ENCODE results near the gene DDX28. TPM values are rescaled to one million over a fixed set of nuclear protein-coding genes. Genes with fewer than 3 reads are reported as not detected.

DDX28 gene
- total and polyA plus RNA-seq, 9 of the 15 experiments (the other 6 are each of a cell fraction or from before 2014, with no cell fraction given): 2.8 to 24.5 (median 15.9) TPM

Small RNA genes lying within 50 kb of the gene (small RNA-seq; reads per million reads assigned to genes)
- not detected for gene RNU6-359P

Other genes with a start within 250 kb of the DDX28 start
Only the 7 nearest of the 20 such genes appear.
- gene LCAT, start 79.1 kb downstream of the DDX28 start, total RNA-seq (2014; rRNA removed): 6.8 and 9.0 TPM in 2 replicates
- gene LCAT, start 79.1 kb downstream of the DDX28 start, total RNA-seq (2014; rRNA removed; fragmentation: Illumina TruSeq; extraction: Trizol): 3.0 and 3.2 TPM in 2 replicates
- gene LCAT, start 79.1 kb downstream of the DDX28 start, total RNA-seq (2015; rRNA removed; fragmentation: Illumina TruSeq; extraction: Trizol): 4.1 and 4.5 TPM in 2 replicates
- 14.2 and 21.0 TPM in 2 replicates for gene LCAT, start 79.1 kb downstream of the DDX28 start, total RNA-seq (2021)
- 6.7 and 14.9 TPM in 2 replicates for gene LCAT, start 79.1 kb downstream of the DDX28 start, polyA plus RNA-seq (2011; rRNA removed)
- 5.0 and 5.6 TPM in 2 replicates for gene LCAT, start 79.1 kb downstream of the DDX28 start, polyA plus RNA-seq (2014; fragmentation: Illumina TruSeq; extraction: Trizol)
- gene LCAT, start 79.1 kb downstream of the DDX28 start, polyA plus RNA-seq (2014; fragmentation: Nextera tagmentation; extraction: Ambion mirVana): under 1 TPM; 0.46 to 0.94 TPM
- 7.6 and 14.9 TPM in 2 replicates for gene LCAT, start 79.1 kb downstream of the DDX28 start, polyA plus RNA-seq (2014; rRNA removed)
- 15.0 and 16.9 TPM in 2 replicates for gene SLC12A4, start 54.6 kb downstream of the DDX28 start, total RNA-seq (2014; rRNA removed)
- 9.9 and 10.0 TPM in 2 replicates for gene SLC12A4, start 54.6 kb downstream of the DDX28 start, total RNA-seq (2014; rRNA removed; fragmentation: Illumina TruSeq; extraction: Trizol)
- gene SLC12A4, start 54.6 kb downstream of the DDX28 start, total RNA-seq (2015; rRNA removed; fragmentation: Illumina TruSeq; extraction: Trizol): 10.4 and 11.6 TPM in 2 replicates
- gene SLC12A4, start 54.6 kb downstream of the DDX28 start, total RNA-seq (2021): 32.8 and 43.5 TPM in 2 replicates
- 22.9 and 48.4 TPM in 2 replicates for gene SLC12A4, start 54.6 kb downstream of the DDX28 start, polyA plus RNA-seq (2011; rRNA removed)
- gene SLC12A4, start 54.6 kb downstream of the DDX28 start, polyA plus RNA-seq (2014; fragmentation: Illumina TruSeq; extraction: Trizol): 24.1 and 30.0 TPM in 2 replicates
- gene SLC12A4, start 54.6 kb downstream of the DDX28 start, polyA plus RNA-seq (2014; fragmentation: Nextera tagmentation; extraction: Ambion mirVana): 1 to 10 TPM in 1 of 2 experiments, under 1 TPM in 1; 0.75 to 1.8 TPM
- gene SLC12A4, start 54.6 kb downstream of the DDX28 start, polyA plus RNA-seq (2014; rRNA removed): 25.1 and 32.7 TPM in 2 replicates
- not detected in 2 replicates for gene DPEP3, start 42.7 kb downstream of the DDX28 start, total RNA-seq (2014; rRNA removed)
- gene DPEP3, start 42.7 kb downstream of the DDX28 start, total RNA-seq (2014; rRNA removed; fragmentation: Illumina TruSeq; extraction: Trizol): not detected in 2 replicates
- gene DPEP3, start 42.7 kb downstream of the DDX28 start, total RNA-seq (2015; rRNA removed; fragmentation: Illumina TruSeq; extraction: Trizol): not detected in 2 replicates
- gene DPEP3, start 42.7 kb downstream of the DDX28 start, total RNA-seq (2021): not detected in 2 replicates
- gene DPEP3, start 42.7 kb downstream of the DDX28 start, polyA plus RNA-seq (2011; rRNA removed): not detected in 2 replicates
- not detected in 2 replicates for gene DPEP3, start 42.7 kb downstream of the DDX28 start, polyA plus RNA-seq (2014; fragmentation: Illumina TruSeq; extraction: Trizol)
- gene DPEP3, start 42.7 kb downstream of the DDX28 start, polyA plus RNA-seq (2014; fragmentation: Nextera tagmentation; extraction: Ambion mirVana): not detected
- not detected in 2 replicates for gene DPEP3, start 42.7 kb downstream of the DDX28 start, polyA plus RNA-seq (2014; rRNA removed)
- gene DPEP2, start 23.7 kb downstream of the DDX28 start, total RNA-seq (2014; rRNA removed): 0.14 and 1.3 TPM in 2 replicates
- 0.18 and 0.35 TPM in 2 replicates for gene DPEP2, start 23.7 kb downstream of the DDX28 start, total RNA-seq (2014; rRNA removed; fragmentation: Illumina TruSeq; extraction: Trizol)
- gene DPEP2, start 23.7 kb downstream of the DDX28 start, total RNA-seq (2015; rRNA removed; fragmentation: Illumina TruSeq; extraction: Trizol): 0.49 and 0.76 TPM in 2 replicates
- 0.85 and 1.2 TPM in 2 replicates for gene DPEP2, start 23.7 kb downstream of the DDX28 start, total RNA-seq (2021)
- 0.81 and 1.6 TPM in 2 replicates for gene DPEP2, start 23.7 kb downstream of the DDX28 start, polyA plus RNA-seq (2011; rRNA removed)
- 0.70 and 1.00 TPM in 2 replicates for gene DPEP2, start 23.7 kb downstream of the DDX28 start, polyA plus RNA-seq (2014; fragmentation: Illumina TruSeq; extraction: Trizol)
- gene DPEP2, start 23.7 kb downstream of the DDX28 start, polyA plus RNA-seq (2014; fragmentation: Nextera tagmentation; extraction: Ambion mirVana): under 1 TPM; 0.24 to 0.38 TPM
- gene DPEP2, start 23.7 kb downstream of the DDX28 start, polyA plus RNA-seq (2014; rRNA removed): 0.36 and 0.81 TPM in 2 replicates
- gene DPEP2NB, start 7.3 kb downstream of the DDX28 start, total RNA-seq (2014; rRNA removed): not detected in 2 replicates
- gene DPEP2NB, start 7.3 kb downstream of the DDX28 start, total RNA-seq (2014; rRNA removed; fragmentation: Illumina TruSeq; extraction: Trizol): not detected in 2 replicates
- gene DPEP2NB, start 7.3 kb downstream of the DDX28 start, total RNA-seq (2015; rRNA removed; fragmentation: Illumina TruSeq; extraction: Trizol): not detected in 2 replicates
- gene DPEP2NB, start 7.3 kb downstream of the DDX28 start, total RNA-seq (2021): not detected in 2 replicates
- gene DPEP2NB, start 7.3 kb downstream of the DDX28 start, polyA plus RNA-seq (2011; rRNA removed): not detected in 2 replicates
- not detected in 2 replicates for gene DPEP2NB, start 7.3 kb downstream of the DDX28 start, polyA plus RNA-seq (2014; fragmentation: Illumina TruSeq; extraction: Trizol)
- gene DPEP2NB, start 7.3 kb downstream of the DDX28 start, polyA plus RNA-seq (2014; fragmentation: Nextera tagmentation; extraction: Ambion mirVana): not detected
- gene DPEP2NB, start 7.3 kb downstream of the DDX28 start, polyA plus RNA-seq (2014; rRNA removed): not detected in 2 replicates
- 22.3 and 22.5 TPM in 2 replicates for gene DUS2, start 52 bp upstream of the DDX28 start, total RNA-seq (2014; rRNA removed)
- gene DUS2, start 52 bp upstream of the DDX28 start, total RNA-seq (2014; rRNA removed; fragmentation: Illumina TruSeq; extraction: Trizol): 17.8 and 20.9 TPM in 2 replicates
- 21.5 and 22.5 TPM in 2 replicates for gene DUS2, start 52 bp upstream of the DDX28 start, total RNA-seq (2015; rRNA removed; fragmentation: Illumina TruSeq; extraction: Trizol)
- 21.7 and 25.6 TPM in 2 replicates for gene DUS2, start 52 bp upstream of the DDX28 start, total RNA-seq (2021)
- gene DUS2, start 52 bp upstream of the DDX28 start, polyA plus RNA-seq (2011; rRNA removed): 13.0 and 16.3 TPM in 2 replicates
- 19.4 and 20.6 TPM in 2 replicates for gene DUS2, start 52 bp upstream of the DDX28 start, polyA plus RNA-seq (2014; fragmentation: Illumina TruSeq; extraction: Trizol)
- 1 to 10 TPM; 5.8 to 9.3 TPM for gene DUS2, start 52 bp upstream of the DDX28 start, polyA plus RNA-seq (2014; fragmentation: Nextera tagmentation; extraction: Ambion mirVana)
- gene DUS2, start 52 bp upstream of the DDX28 start, polyA plus RNA-seq (2014; rRNA removed): 13.3 and 15.1 TPM in 2 replicates
- 58.1 and 61.4 TPM in 2 replicates for gene NFATC3, start 62.1 kb upstream of the DDX28 start, total RNA-seq (2014; rRNA removed)
- gene NFATC3, start 62.1 kb upstream of the DDX28 start, total RNA-seq (2014; rRNA removed; fragmentation: Illumina TruSeq; extraction: Trizol): 56.9 and 65.9 TPM in 2 replicates
- gene NFATC3, start 62.1 kb upstream of the DDX28 start, total RNA-seq (2015; rRNA removed; fragmentation: Illumina TruSeq; extraction: Trizol): 56.8 and 59.4 TPM in 2 replicates
- gene NFATC3, start 62.1 kb upstream of the DDX28 start, total RNA-seq (2021): 86.7 and 98.4 TPM in 2 replicates
- gene NFATC3, start 62.1 kb upstream of the DDX28 start, polyA plus RNA-seq (2011; rRNA removed): 70.7 and 96.9 TPM in 2 replicates
- 55.3 and 63.6 TPM in 2 replicates for gene NFATC3, start 62.1 kb upstream of the DDX28 start, polyA plus RNA-seq (2014; fragmentation: Illumina TruSeq; extraction: Trizol)
- gene NFATC3, start 62.1 kb upstream of the DDX28 start, polyA plus RNA-seq (2014; fragmentation: Nextera tagmentation; extraction: Ambion mirVana): 10 to 100 TPM; 15.7 to 19.1 TPM
- 47.3 and 54.8 TPM in 2 replicates for gene NFATC3, start 62.1 kb upstream of the DDX28 start, polyA plus RNA-seq (2014; rRNA removed)

All from K562 (cell line).